GM19193 (cell line): ENCODE data around the gene ABHD17A.

ENCODE experiments used
- POLR2A ChIP-seq: IDR thresholded peaks from 4 replicates; pipeline ENCODE4 v1.6.1; 2011; ENCODE audit not compliant: insufficient read depth, insufficient read length; ENCODE audit errors: extremely low read depth

ABHD17A gene

DNA sequence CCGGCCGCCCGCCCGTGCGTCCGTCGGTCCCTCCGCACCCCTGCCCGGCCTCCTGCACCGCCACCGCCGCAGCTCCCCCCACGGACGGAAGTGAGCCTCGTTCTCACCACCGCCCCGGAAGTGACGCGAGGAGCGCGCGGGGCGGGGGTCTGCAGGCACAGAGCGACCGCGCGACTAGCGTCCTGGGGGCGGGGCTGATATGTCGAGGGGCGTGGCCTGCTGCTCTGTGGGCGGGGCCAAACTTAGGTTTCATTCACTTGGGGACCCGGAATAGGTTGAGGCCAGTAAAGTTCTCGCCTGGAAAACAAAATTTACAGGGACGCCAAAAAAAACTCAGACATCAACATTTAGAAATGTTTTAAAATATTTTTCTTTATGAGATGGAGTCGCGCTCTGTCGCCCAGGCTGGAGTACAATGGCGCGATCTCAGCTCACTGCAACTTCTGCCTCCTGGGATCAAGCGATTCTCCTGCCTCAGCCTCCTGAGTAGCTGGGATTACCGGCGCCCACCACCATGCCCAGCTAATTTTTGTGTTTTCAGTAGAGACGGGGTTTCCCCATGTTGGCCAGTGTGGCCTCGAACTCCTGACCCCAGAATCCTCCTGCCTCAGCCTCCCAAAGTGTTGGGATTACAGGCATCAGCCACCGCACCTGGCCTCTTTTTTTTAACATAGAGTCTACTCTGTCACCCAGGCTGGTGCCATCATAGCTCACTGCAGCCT, at the start of gene ABHD17A:
Gene ABHD17A (minus strand): TSS at position 99 of the 722 bp plus-strand sequence. CDS start 3,930 bp downstream, outside the sequence.
- peak; percentile 56 for TF ChIP-seq POLR2A

DNA sequence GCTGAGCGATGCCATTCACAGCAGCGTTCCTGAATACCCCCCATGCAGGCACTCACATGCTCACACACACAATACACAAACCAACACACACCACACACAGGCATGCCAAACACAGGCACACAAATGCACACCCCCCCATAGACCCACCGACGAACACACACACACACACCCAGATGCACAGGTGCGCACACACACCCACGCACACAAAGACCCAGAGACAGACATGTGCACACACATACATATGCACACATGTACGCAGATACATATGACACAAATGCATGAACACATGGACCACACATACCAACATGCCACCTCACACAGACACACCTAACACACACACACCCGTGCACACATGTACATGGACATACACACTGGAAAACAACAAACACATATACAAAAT, 48.6 kb upstream of the ABHD17A start:
- no peak for TF ChIP-seq POLR2A

DNA sequence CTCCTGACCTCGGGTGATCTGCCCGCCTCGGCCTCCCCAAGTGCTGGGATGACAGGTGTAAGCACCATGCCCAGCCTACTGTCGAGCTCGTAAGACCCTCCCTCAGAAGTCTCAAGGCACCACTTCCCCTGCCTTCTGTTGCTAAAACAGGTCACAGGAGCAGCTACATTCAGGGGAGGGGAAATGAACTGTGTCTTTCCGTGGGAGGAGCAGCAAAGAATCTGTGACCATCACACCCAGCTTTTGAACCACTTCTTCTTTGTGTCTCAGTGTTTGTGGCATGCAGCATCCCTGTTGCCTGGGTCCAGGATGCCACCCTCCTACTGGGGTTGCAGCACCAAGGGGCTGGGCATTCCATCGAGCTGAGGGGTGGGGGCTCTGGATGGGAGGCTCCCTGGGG, 47.9 kb upstream of the ABHD17A start:
- no peak for TF ChIP-seq POLR2A

DNA sequence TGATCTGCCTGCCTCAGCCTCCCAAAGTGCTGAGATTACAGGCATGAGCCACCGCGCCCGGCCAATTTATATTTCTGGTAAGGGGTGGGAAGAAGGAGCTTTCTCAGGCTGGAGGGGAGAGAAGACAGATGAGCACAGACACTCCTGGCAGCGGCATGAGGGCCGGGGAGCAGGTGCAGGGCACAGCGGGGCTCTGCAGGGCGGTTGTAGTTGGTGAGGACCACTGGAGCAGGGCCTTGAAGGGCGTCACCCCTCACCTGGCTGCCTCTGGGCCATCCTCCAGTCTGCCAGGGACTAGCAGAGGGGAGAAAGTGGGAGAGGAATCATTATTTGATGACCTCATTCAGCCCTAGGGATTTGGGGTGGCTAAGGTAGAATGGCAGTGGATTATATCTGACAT, 47.1 kb upstream of the ABHD17A start:
- no peak for TF ChIP-seq POLR2A

DNA sequence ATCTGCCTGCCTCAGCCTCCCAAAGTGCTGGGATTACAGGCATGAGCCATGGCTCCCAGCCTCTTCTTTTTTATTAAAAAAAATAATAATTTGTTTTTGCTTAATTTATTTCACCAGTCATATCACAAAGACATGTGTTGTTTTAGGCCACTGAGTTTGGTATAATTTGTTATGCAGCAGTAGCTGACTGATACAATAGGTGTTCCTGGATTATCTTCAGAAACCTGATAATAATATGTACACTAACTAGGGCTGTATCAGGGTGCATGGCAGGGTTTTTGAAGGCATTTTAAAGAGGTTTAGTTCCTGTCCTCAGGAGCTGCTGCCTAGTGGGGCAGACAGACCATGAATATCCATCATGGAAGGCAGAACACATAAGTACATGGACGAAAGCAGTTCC, 46.1 kb upstream of the ABHD17A start:
- TF ChIP-seq POLR2A, result no peak

DNA sequence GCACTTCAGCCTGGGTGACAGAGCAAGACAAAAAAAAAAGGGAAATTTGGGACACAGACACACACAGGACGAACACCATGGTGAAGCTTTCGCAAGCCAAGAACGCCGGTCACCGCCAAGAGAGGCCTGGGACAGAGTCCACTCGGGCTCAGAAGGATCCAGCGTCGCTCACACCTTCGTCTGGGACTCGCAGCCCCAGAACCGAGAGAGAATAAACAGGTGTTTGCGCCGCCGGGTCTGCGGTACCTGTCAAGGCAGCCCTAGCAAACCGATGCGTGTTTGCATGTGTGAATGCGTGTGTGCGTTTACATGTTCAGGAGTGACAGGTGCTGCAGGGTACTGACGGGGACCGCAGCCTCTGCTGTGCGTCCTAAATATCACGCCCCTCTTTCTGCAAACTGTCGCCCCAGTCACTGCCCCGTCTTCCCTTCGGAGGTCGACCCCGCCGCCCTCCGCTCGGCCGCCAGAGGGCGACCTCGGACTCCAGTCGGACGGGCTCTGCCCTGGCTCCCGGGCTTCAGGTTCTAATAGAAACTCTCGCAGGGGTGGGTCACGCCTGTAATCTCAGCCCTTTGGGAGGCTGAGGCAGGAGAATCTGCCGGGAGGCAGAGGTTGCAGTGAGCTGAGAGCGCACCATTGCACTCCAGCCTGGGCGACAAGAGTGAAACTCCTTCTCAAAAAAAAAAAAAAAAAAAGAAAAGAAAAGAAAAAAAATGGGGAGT, 43.9 kb upstream of the ABHD17A start:
- no peak for TF ChIP-seq POLR2A

DNA sequence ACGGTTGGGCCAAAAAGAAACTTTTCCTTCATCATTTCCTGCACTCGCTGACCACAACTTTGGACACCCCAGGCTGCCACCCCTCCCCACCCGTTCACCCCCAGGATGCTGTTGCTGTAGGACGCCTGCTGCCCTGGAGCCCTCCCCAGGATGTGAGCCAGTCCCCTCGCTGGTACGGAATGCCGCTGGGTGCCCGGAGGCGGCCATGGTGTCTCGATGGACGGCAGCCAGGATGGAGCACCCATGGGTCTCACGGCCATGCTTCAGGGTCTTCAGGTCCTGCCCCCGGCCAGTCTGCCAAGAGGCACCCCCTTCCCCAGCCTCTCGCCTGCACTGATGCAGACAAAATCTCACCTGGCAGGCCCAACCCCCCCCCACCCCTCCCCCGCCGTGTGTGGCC, 40.2 kb upstream of the ABHD17A start:
- no peak for TF ChIP-seq POLR2A

DNA sequence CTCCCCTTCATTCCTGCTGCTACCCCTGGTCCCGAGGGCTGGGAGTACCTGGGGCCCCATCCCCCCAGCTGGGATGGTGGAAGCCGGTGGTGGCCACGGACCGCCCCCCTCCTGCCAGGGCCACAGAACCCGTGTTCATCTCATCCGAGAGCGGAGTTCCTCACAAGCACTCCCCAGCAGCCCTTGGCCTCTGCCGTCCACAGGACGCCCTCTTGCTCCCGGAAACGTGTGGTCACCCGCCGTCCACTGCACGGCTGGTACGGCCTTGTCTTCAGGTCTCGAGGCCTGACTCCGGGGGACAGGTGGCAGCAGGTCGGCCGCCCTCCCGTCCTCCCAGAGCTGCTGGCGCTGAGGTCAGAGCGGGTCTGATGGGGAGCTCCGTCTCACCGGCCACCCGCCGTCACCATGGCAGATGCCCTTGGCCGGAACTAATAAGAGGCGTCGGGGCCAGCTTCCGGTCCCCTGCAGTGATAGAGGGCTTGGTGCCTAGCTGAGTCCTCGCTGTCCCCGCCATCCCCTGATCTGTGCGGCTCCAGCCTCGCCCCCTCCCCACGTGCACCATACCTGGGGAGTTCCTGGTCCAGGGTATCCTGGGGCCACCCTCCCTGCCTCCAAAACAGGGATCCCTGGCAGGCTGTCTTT, 39.1 kb upstream of the ABHD17A start:
- no peak for TF ChIP-seq POLR2A

DNA sequence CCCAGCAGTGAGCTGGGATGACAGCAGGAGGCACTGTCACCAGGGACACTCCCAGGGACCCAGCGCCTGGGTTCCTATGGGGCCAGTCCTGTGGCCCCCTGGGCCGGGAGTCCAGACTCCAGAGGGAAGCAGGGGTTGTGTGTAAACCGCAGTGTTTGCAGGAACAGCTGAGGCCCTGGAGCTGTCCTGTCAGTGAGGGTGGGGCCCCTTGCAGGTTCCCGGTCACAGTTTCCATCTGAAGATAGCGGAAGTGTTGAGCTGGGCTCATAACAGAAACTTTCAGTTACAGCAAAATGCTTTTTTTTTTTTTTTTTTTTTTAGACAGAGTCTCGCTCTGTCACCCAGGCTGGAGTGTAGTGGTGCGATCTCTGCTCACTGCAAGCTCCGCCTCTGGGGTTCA, 38.0 kb upstream of the ABHD17A start:
- no peak for TF ChIP-seq POLR2A

DNA sequence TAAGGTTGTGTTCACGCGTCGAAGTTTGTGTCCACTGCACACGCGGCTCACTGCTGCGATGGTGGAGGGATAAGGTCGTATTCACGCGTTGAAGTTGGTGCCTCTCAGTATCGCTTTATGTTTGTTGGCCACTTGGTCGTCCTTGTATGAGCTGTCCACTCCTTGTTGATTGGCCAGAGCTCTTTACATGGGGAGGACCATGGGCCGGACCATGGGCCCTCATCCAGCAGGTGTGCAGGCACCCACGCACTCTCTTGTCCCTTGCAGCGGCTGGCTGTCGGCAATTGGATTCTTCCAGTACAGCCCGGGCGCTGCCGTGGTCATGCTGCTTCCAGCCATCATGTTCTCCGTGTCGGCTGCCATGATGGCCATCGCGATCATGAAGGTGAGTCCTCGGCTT, 37.5 kb upstream of the ABHD17A start:
- TF ChIP-seq POLR2A, result no peak

DNA sequence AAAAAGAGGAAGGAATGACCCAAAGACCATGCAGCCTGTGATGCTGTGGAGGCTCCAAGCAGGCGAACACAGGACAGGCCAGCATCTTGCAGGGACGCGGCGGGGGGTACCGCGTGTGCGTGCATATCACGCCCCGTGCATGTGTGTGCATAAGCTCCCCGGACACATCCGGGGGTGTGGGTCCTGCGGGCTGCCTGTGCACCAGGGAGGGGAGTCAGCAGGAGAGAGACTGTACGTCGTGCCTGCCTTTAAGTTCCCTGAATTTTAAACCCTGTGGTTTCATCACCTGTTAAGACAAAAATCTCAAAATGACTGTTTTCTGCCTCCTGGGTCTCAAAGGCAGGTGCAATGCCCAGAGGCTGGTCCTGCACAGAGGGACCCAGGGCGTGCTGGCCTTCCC, 36.5 kb upstream of the ABHD17A start:
- no peak for TF ChIP-seq POLR2A

DNA sequence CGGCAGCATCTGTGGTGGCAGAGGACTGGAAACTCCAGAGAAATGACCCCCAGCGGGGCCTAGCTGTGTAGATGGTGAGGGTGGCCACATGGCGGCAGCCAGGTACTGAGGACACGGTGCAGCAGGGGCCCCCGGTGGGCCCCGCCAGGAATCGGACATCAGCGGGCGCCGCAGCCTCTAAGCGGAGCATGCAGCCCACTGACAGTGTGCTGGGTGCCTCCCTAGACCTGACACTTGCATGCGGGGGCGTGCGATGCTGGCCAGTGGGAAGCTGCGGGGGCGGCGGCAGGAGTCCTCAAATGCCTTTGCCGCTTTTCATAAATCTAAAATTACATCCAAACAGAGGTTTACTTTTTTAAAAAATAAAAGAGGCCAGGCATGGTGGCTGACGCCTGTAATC, 36.0 kb upstream of the ABHD17A start:
- TF ChIP-seq POLR2A, result no peak

DNA sequence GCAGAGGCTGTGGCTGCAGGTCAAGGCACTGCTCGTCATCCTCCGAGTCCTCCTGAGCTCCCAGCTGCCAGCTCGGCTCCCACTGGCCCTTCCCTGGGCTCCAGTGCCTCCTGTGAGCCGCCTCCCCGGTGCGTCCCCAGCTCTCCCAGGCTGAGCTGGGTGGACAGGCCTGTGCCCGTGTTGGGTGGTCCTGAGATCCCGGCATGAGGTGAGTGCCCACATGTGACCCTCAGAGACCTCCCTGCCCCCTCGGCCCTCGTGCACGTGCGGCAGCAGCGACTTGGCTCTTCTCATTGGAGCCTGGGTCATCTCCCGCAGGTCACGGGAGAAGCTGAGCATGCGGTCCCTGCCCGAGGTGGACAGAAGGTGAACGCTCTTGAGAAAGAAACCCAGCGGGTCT, 35.3 kb upstream of the ABHD17A start:
- no peak for TF ChIP-seq POLR2A

DNA sequence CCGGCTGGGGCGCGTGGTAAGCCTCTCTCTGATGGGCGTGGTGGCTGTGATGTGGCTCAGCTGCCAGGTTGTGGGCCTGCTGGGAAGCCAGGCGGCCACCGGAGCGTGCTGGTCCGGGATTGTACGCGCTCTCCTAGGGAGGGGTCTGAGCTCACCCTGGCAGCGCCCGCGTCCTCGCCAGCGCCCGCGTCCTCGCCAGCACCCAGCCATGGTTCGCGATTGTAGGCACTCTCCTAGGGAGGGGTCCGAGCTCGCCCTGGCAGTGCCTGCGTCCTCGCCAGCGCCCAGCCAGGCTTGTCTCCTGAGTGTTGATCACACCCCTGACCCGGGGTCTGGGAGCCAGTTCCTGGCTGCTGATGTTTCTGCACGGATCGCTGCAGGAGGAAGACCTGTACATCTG, 33.7 kb upstream of the ABHD17A start:
- no peak for TF ChIP-seq POLR2A

DNA sequence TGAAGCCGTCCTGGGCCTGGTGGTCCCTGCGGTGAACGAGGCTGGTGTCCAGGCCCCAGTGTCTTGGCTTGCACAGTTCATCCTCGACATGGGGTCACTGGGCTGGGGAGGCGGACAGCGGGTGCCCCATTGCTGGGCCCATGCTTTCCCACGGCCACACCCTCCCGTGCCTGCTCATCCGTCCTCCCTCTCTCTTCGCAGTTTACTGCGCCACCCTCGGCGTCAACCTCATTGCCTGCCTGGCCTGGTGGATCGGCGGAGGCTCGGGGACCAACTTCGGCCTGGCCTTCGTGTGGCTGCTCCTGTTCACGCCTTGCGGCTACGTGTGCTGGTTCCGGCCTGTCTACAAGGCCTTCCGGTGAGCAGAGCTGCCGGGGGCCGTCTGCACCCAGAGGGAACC, 32.6 kb upstream of the ABHD17A start:
- TF ChIP-seq POLR2A, result no peak

DNA sequence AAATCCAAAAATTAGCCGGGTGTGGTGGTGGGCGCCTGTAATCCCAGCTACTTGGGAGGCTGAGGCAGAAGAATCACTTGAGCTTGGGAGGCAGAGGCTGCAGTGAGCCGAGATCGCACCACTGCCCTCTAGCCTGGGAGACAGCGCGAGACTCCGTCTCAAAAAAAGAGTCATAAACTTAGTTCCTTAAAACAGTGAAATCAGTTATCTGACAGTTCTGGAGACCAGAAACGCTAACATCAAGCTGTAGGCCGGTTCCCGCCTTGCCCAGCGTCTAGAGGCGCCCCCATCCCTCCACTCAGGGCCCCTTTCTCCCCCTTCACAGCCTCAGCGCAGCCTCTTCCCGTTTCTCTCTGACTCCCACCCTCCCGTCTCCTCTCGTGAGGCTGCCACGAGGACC, 31.9 kb upstream of the ABHD17A start:
- no peak for TF ChIP-seq POLR2A
